Endodermal cell (in vitro differentiated cells): ENCODE data around the gene AFF3. TPM values are rescaled to one million over a fixed set of nuclear protein-coding genes. Genes with fewer than 3 reads are reported as not detected.

Experiments used
- DNase-seq: peaks from one replicate; pipeline ENCODE4 v3.0.0-alpha.2; 2017
- H3K27ac ChIP-seq: 2 replicates; pipeline ENCODE4 v1.5.1; 2013; ENCODE audit warnings: mild to moderate bottlenecking, low read depth, low read length, moderate library complexity
- H3K27me3 ChIP-seq: 2 replicates; pipeline ENCODE4 v1.6.1; 2013; ENCODE audit warnings: mild to moderate bottlenecking, low read length, moderate library complexity; ENCODE audit not compliant: insufficient read depth, control insufficient read depth, poor library complexity, severe bottlenecking
- H3K36me3 ChIP-seq: 2 replicates; pipeline ENCODE4 v1.7.0; 2013; ENCODE audit warnings: mild to moderate bottlenecking, low read length, moderate library complexity; ENCODE audit not compliant: control insufficient read depth, insufficient read depth
- H3K4me1 ChIP-seq: one replicate; pipeline ENCODE4 v1.7.0; 2013; ENCODE audit warnings: low read length; ENCODE audit not compliant: control insufficient read depth, insufficient read depth
- H3K4me3 ChIP-seq: 2 replicates; pipeline ENCODE4 v1.5.1; 2013; ENCODE audit warnings: mild to moderate bottlenecking, low read length, moderate library complexity
- H3K9ac ChIP-seq: 2 replicates; pipeline ENCODE4 v1.6.1; 2013; ENCODE audit warnings: mild to moderate bottlenecking, low read length, moderate library complexity; ENCODE audit not compliant: poor library complexity, severe bottlenecking; ENCODE audit errors: extremely low read depth
- H3K9me3 ChIP-seq: 2 replicates; pipeline ENCODE4 v1.6.1; 2013; ENCODE audit warnings: mild to moderate bottlenecking, low read length, moderate library complexity; ENCODE audit not compliant: control insufficient read depth
- H3K27ac Mint-ChIP-seq: 2 replicates; pipeline ENCODE4 v1.8.0; 2020; ENCODE audit warnings: mixed read lengths
- H3K27me3 Mint-ChIP-seq: 2 replicates; pipeline ENCODE4 v1.8.0; 2021; ENCODE audit warnings: mild to moderate bottlenecking, mixed read lengths; ENCODE audit not compliant: insufficient read depth
- H3K36me3 Mint-ChIP-seq: 2 replicates; pipeline ENCODE4 v1.8.0; 2020; ENCODE audit warnings: low read depth, mixed read lengths
- H3K4me1 Mint-ChIP-seq: 2 replicates; pipeline ENCODE4 v1.8.0; 2020; ENCODE audit warnings: mixed read lengths
- H3K4me3 Mint-ChIP-seq: 2 replicates; pipeline ENCODE4 v1.8.0; 2020; ENCODE audit warnings: mild to moderate bottlenecking, moderate library complexity, mixed read lengths
- H3K9me3 Mint-ChIP-seq: 2 replicates; pipeline ENCODE4 v1.8.0; 2020; ENCODE audit warnings: mild to moderate bottlenecking, mixed read lengths
- WGBS, 2 experiments: methylation state at CpG; one replicate each; pipeline versions ENCODE4 v1.1.5 to v1.1.7; 2013; ENCODE audit warnings: missing lambda C conversion rate in 2 of 2, mixed read lengths in 1 of 2; ENCODE audit not compliant: insufficient coverage in 1 of 2, insufficient read length in 1 of 2; 5-methylcytosine and 5-hydroxymethylcytosine counted together
- total RNA-seq, 2 donors: library from RNA; stranded (reverse); fragmentation: NEBNext Ultra II Directional in 1 of 2; extraction: Animal tissue kit (Norgen Biotek cat#: 25700) in 1 of 2; gene quantifications; 2 replicates in 1 of 2; 3 replicates in 1 of 2; pipeline ENCODE4 v1.2.1, GENCODE V29; 2021
- TF ChIP-seq, protein P1 (sequence below): fragments of 200-600 bp; sonication (generic); conservative IDR thresholded peaks from 2 replicates; pipeline ENCODE4 v1.5.0; 2021; ENCODE audit warnings: antibody characterized with exemption, mild to moderate bottlenecking

Gene AFF3
- total RNA-seq, 2 donors from 2014 or later, result 0.62 to 0.73 TPM

DNA sequence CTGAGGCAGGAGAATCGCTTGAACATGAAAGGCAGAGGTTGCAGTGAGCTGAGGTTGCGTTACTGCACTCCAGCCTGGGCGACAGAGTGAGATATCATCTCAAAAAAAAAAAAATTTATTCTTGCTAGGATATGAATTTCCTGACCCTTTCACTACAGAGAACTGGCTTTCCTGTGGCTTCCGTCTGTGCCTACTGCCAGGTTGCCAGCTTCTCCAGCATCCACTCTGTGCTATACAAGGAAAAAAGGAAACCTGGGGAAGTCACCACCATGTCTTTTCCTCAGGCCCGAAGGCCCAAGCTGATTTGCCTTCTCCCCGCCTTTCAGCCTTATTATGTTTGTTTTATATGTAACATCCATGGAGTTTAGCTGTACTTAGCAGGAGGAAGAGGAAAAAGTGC lies 530.6 kb downstream of the AFF3 start:
- H3K36me3 ChIP-seq, result no peaks in the 10 kb centered on the region
- H3K36me3 Mint-ChIP-seq, result no peaks in the 10 kb centered on the region
- TF ChIP-seq, protein P1, sequence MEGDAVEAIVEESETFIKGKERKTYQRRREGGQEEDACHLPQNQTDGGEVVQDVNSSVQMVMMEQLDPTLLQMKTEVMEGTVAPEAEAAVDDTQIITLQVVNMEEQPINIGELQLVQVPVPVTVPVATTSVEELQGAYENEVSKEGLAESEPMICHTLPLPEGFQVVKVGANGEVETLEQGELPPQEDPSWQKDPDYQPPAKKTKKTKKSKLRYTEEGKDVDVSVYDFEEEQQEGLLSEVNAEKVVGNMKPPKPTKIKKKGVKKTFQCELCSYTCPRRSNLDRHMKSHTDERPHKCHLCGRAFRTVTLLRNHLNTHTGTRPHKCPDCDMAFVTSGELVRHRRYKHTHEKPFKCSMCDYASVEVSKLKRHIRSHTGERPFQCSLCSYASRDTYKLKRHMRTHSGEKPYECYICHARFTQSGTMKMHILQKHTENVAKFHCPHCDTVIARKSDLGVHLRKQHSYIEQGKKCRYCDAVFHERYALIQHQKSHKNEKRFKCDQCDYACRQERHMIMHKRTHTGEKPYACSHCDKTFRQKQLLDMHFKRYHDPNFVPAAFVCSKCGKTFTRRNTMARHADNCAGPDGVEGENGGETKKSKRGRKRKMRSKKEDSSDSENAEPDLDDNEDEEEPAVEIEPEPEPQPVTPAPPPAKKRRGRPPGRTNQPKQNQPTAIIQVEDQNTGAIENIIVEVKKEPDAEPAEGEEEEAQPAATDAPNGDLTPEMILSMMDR, result no peak
- no peak overlapping the region for H3K27ac ChIP-seq
- no peak overlapping the region for H3K27ac Mint-ChIP-seq
- H3K9ac ChIP-seq, result no peak overlapping the region
- no peaks in the 10 kb centered on the region for H3K4me1 Mint-ChIP-seq
- H3K9me3 ChIP-seq, result no peaks in the 10 kb centered on the region
- no peaks in the 10 kb centered on the region for H3K4me1 ChIP-seq
- no peak overlapping the region for H3K4me3 Mint-ChIP-seq
- H3K27me3 Mint-ChIP-seq, result no peaks in the 10 kb centered on the region
- H3K9me3 Mint-ChIP-seq, result no peaks in the 10 kb centered on the region
- no peaks in the 10 kb centered on the region for H3K27me3 ChIP-seq
- no peak overlapping the region for H3K4me3 ChIP-seq
- WGBS, 2 experiments, result 90 to 92% methylated on average over 4 to 6 of the region's 6 CpGs
- DNase-seq, result no peak

- Mint-ChIP-seq H3K27ac (no peak overlapping the region), H3K4me1 (no peaks in the 10 kb centered on the region), H3K27me3 (no peaks in the 10 kb centered on the region), H3K9me3 (no peaks in the 10 kb centered on the region), H3K4me3 (no peak overlapping the region), H3K36me3 (no peaks in the 10 kb centered on the region)
- DNase-seq, result no peak
- no peak overlapping the region for H3K9ac ChIP-seq
- no peaks in the 10 kb centered on the region for H3K9me3 ChIP-seq
- H3K27me3 ChIP-seq, result no peaks in the 10 kb centered on the region
- TF ChIP-seq, protein P1, result no peak
- H3K4me1 ChIP-seq, result no peaks in the 10 kb centered on the region
- H3K27ac ChIP-seq, result no peak overlapping the region
- WGBS, 2 experiments, result 63% methylated on average over 2 of the region's 2 CpGs; no CpG with 5 or more reads in 1 of the 2 experiments
- H3K36me3 ChIP-seq, result no peaks in the 10 kb centered on the region
- no peak overlapping the region for H3K4me3 ChIP-seq
Measured at GRCh38 chr2:99611034-99611433, 531.4 kb downstream of the AFF3 start.

DNA sequence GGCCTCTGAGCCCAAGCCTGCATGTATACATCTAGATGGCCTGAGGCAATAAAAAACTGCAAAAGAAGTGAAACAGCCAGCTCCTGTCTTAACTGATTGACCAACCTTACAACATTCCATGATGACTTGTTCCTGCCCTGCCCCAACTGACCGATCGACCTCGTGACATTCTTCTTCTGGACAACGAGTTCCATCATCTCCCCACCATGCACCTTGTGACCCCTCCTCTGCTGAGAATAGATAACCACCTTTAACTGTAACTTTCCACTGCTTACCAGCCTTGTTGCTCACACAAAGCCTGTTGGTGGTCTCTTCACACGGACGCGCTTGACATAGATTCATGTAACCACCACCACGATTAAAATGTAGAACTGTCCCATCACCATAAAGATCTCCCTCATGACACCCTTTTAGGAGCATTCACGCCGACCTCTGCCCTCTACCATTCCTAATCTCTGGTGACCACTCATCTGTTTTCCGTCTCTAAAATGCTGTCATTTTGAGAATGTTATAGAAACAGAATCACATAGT lies 532.5 kb downstream of the AFF3 start:
- Mint-ChIP-seq H3K4me1 (no peaks in the 10 kb centered on the region), H3K27ac (no peak overlapping the region), H3K4me3 (no peak overlapping the region), H3K36me3 (no peaks in the 10 kb centered on the region), H3K9me3 (no peaks in the 10 kb centered on the region), H3K27me3 (no peaks in the 10 kb centered on the region)
- TF ChIP-seq, protein P1, result no peak
- Histone ChIP-seq H3K9me3 (no peaks in the 10 kb centered on the region), H3K4me3 (no peak overlapping the region), H3K27ac (no peak overlapping the region), H3K9ac (no peak overlapping the region), H3K27me3 (no peaks in the 10 kb centered on the region), H3K4me1 (no peaks in the 10 kb centered on the region), H3K36me3 (no peaks in the 10 kb centered on the region)
- no peak for DNase-seq
- WGBS, 2 experiments, result 92 to 93% methylated on average over 7 to 11 of the region's 11 CpGs
